CD14-positive monocyte (primary cell): Measurements from ENCODE around the gene MPRIP. TPM values are rescaled to one million over a fixed set of nuclear protein-coding genes. Genes with fewer than 3 reads are reported as not detected.
A peak's percentile ranks its signal among the peaks of the same experiment; 100 is the strongest.

Experiments
- DNase-seq, 3 donors: peaks; one replicate each; pipeline ENCODE4 v3.0.0-alpha.2; 2011 to 2022
- H2AFZ ChIP-seq: 2 replicates; pipeline ENCODE4 v1.6.0; 2012; ENCODE audit warnings: mild to moderate bottlenecking, low read depth, low read length, inconsistent platforms; ENCODE audit not compliant: insufficient read depth, poor library complexity, severe bottlenecking
- H3K27ac ChIP-seq, 2 donors: 1 replicate in 1 of 2; 2 replicates in 1 of 2; pipeline ENCODE4 v1.5.1; 2012 to 2013; ENCODE audit warnings: low read length in 2 of 2, control low read depth in 1 of 2, inconsistent platforms in 1 of 2, low read depth in 1 of 2, mild to moderate bottlenecking in 1 of 2
- H3K27me3 ChIP-seq, 2 donors: one replicate each; pipeline versions ENCODE4 v1.6.0 to v1.6.1; 2011 to 2013; ENCODE audit warnings: low read length in 2 of 2; ENCODE audit not compliant: control insufficient read depth in 2 of 2, insufficient read depth in 2 of 2
- H3K36me3 ChIP-seq, 2 donors: replicated peaks in 1 of 2; 1 replicate in 1 of 2; 2 replicates in 1 of 2; pipeline versions ENCODE4 v1.5.1 to v1.6.1; 2012 to 2013; ENCODE audit warnings: low read length in 2 of 2, control low read depth in 1 of 2, inconsistent platforms in 1 of 2, mild to moderate bottlenecking in 1 of 2; ENCODE audit not compliant: insufficient read depth in 2 of 2, control insufficient read depth in 1 of 2
- H3K4me1 ChIP-seq, 2 donors: 1 replicate in 1 of 2; 2 replicates in 1 of 2; pipeline versions ENCODE4 v1.5.1 to v1.6.1; 2012 to 2013; ENCODE audit warnings: low read length in 2 of 2, control low read depth in 1 of 2, inconsistent platforms in 1 of 2, mild to moderate bottlenecking in 1 of 2, moderate library complexity in 1 of 2; ENCODE audit not compliant: insufficient read depth in 2 of 2, control insufficient read depth in 1 of 2
- H3K4me2 ChIP-seq: replicated peaks from 2 replicates; pipeline ENCODE3; 2012; ENCODE audit warnings: low read length, moderate library complexity, mild to moderate bottlenecking; ENCODE audit not compliant: poor library complexity, severe bottlenecking; ENCODE audit errors: extremely low read depth
- H3K4me3 ChIP-seq, 3 experiments: fragments of 200-600 bp in 1 of 3; sonication (generic) in 1 of 3; replicated peaks in 1 of 3; 1 replicate in 2 of 3; 2 replicates in 1 of 3; pipeline ENCODE4 v1.5.1; 2011 to 2013; ENCODE audit warnings: low read length in 3 of 3, mild to moderate bottlenecking in 3 of 3, control low read depth in 2 of 3, low read depth in 2 of 3, inconsistent platforms in 1 of 3, moderate library complexity in 1 of 3
- H3K79me2 ChIP-seq: 2 replicates; pipeline ENCODE4 v1.6.0; 2012; ENCODE audit warnings: mild to moderate bottlenecking, control low read depth, inconsistent platforms, low read length, moderate library complexity; ENCODE audit not compliant: insufficient read depth
- H3K9ac ChIP-seq: 2 replicates; pipeline ENCODE4 v1.6.0; 2017; ENCODE audit warnings: low read length, mild to moderate bottlenecking; ENCODE audit not compliant: insufficient read depth, poor library complexity, severe bottlenecking
- H3K9me3 ChIP-seq, 2 donors: replicated peaks in 1 of 2; 1 replicate in 1 of 2; 2 replicates in 1 of 2; pipeline versions ENCODE4 v1.5.1 to v1.6.1; 2012 to 2013; ENCODE audit warnings: low read length in 2 of 2, control low read depth in 1 of 2; ENCODE audit not compliant: control insufficient read depth in 1 of 2, insufficient read depth in 1 of 2
- H4K20me1 ChIP-seq: 2 replicates; pipeline ENCODE4 v1.6.0; 2012; ENCODE audit warnings: mild to moderate bottlenecking, low read length, control low read depth, moderate library complexity; ENCODE audit not compliant: insufficient read depth
- H3K27ac Mint-ChIP-seq, 7 donors: one replicate each; pipeline ENCODE4 v1.8.0; 2020; ENCODE audit warnings: mild to moderate bottlenecking in 7 of 7, mixed read lengths in 7 of 7, moderate library complexity in 6 of 7, inconsistent platforms in 2 of 7
- H3K27me3 Mint-ChIP-seq, 3 donors: one replicate each; pipeline ENCODE4 v1.8.0; 2021 to 2022; ENCODE audit warnings: low read depth in 3 of 3, mild to moderate bottlenecking in 3 of 3, mixed read lengths in 3 of 3, moderate library complexity in 3 of 3, inconsistent platforms in 1 of 3
- H3K36me3 Mint-ChIP-seq, 2 donors: one replicate each; pipeline ENCODE4 v1.8.0; 2020; ENCODE audit warnings: mixed read lengths in 2 of 2, inconsistent platforms in 1 of 2, mild to moderate bottlenecking in 1 of 2
- H3K4me1 Mint-ChIP-seq: one replicate; pipeline ENCODE4 v1.8.0; 2020; ENCODE audit warnings: mild to moderate bottlenecking, mixed read lengths
- H3K4me3 Mint-ChIP-seq, 2 donors: one replicate each; pipeline ENCODE4 v1.8.0; 2020; ENCODE audit warnings: mild to moderate bottlenecking in 2 of 2, mixed read lengths in 2 of 2, moderate library complexity in 1 of 2
- H3K9me3 Mint-ChIP-seq, 7 donors: one replicate each; pipeline ENCODE4 v1.8.0; 2020 to 2022; ENCODE audit warnings: mixed read lengths in 7 of 7, mild to moderate bottlenecking in 6 of 7, moderate library complexity in 6 of 7, inconsistent platforms in 2 of 7
- CTCF ChIP-seq: fragments of 200-600 bp; IDR thresholded peaks from one replicate; pipeline ENCODE4 v1.8.0; 2022; ENCODE audit warnings: antibody characterized with exemption, mild to moderate bottlenecking
- WGBS: methylation state at CpG from one replicate; pipeline ENCODE4 v1.1.5; 2013; ENCODE audit warnings: missing lambda C conversion rate; ENCODE audit not compliant: insufficient coverage; 5-methylcytosine and 5-hydroxymethylcytosine counted together
- intact Hi-C, 2 donors: fragments of 100-400 bp; cut with micrococcal nuclease; formaldehyde crosslinking; loops; one replicate each; pipeline versions ENCODE4 v1.15.0 to v1.15.1; 2023
- polyA plus RNA-seq, 3 donors: library from polyadenylated mRNA; depleted of rRNA in 1 of 3; unstranded in 2 of 3; stranded (reverse) in 1 of 3; fragments of 300-500 nt in 2 of 3; fragments of >200 nt in 1 of 3; fragmentation: Illumina TruSeq in 2 of 3; gene quantifications; 1 replicate in 2 of 3; 2 replicates in 1 of 3; pipeline ENCODE4 v1.2.3, GENCODE V29; 2012 to 2021

MPRIP gene
- polyA plus RNA-seq, 3 donors: 2.0 to 48.7 (median 2.5) TPM

DNA sequence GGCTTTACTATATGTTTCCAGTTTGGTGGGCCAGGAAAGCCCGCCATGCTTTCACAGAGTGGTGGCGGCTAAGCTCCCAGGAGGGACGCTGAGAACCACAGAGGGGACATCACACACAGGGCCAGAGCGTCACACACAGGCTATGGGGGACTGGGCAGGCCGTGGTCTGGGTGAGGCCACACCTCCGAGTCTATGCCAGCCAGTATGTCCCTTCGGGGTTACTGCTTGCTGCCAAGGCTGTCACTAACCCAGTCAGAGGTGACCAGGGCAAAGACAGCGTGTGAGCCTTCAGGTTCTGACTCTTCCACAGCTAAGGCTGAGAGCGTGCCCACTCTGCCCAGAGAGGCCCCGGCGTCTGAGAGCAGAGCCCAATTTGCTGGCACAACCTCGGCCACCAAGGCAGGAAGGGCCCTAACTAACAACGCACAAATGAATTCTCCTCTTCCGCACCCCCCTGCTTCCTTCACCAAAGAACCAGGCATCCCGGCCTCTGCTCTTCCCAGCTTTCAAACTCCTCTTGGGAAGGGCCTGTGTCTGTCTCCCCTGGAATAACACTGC, 161.0 kb downstream of the MPRIP start:
- no peak overlapping the region for H3K4me3 ChIP-seq
- DNase-seq: no peak
- intact Hi-C loops: no loop called here
- no peak overlapping the region for H3K27ac Mint-ChIP-seq
- no peaks in the 10 kb centered on the region for H3K79me2 ChIP-seq
- H4K20me1 ChIP-seq: no peaks in the 10 kb centered on the region
- H3K4me3 Mint-ChIP-seq: no peak overlapping the region
- H3K36me3 Mint-ChIP-seq: peaks cover 19 to 30% of the 10 kb centered on the region in 2 donors
- H3K9me3 Mint-ChIP-seq: peaks cover 0 to 7% (median 0%) of the 10 kb centered on the region in 7 donors
- peaks cover 13 to 19% (median 15%) of the 10 kb centered on the region in 3 donors for H3K27me3 Mint-ChIP-seq
- no peak for TF ChIP-seq CTCF
- H3K4me2 ChIP-seq: no peak overlapping the region
- H3K27me3 ChIP-seq: peaks cover 0 to 5% of the 10 kb centered on the region in 2 donors
- no peak overlapping the region for H2AFZ ChIP-seq
- no peaks in the 10 kb centered on the region for H3K9me3 ChIP-seq
- WGBS: 92% methylated on average over 13 of the region's 15 CpGs
- H3K9ac ChIP-seq: no peak overlapping the region
- no peaks in the 10 kb centered on the region for H3K36me3 ChIP-seq
- peaks cover 23% of the 10 kb centered on the region for H3K4me1 Mint-ChIP-seq
- no peak overlapping the region for H3K27ac ChIP-seq
- peaks cover 16 to 26% of the 10 kb centered on the region in 2 donors for H3K4me1 ChIP-seq

- DNase-seq: peak in 2 of 3 donors; percentile 2 to 32
- 57% methylated on average over 14 of the region's 15 CpGs for WGBS
- Histone ChIP-seq H3K36me3 (no peaks in the 10 kb centered on the region), H3K9ac (no peak overlapping the region), H3K4me1 (peaks cover 16 to 26% of the 10 kb centered on the region in 2 donors), H4K20me1 (no peaks in the 10 kb centered on the region), H3K4me2 (no peak overlapping the region), H2AFZ (no peak overlapping the region), H3K27ac (no peak overlapping the region), H3K4me3 (no peak overlapping the region), H3K79me2 (no peaks in the 10 kb centered on the region), H3K9me3 (no peaks in the 10 kb centered on the region), H3K27me3 (peaks cover 0 to 5% of the 10 kb centered on the region in 2 donors)
- peaks cover 0 to 7% (median 0%) of the 10 kb centered on the region in 7 donors for H3K9me3 Mint-ChIP-seq
- peak overlapping the region in 1 of 2 donors; percentile 91 for H3K4me3 Mint-ChIP-seq
- H3K36me3 Mint-ChIP-seq: peaks cover 19 to 30% of the 10 kb centered on the region in 2 donors
- peaks cover 23% of the 10 kb centered on the region for H3K4me1 Mint-ChIP-seq
- H3K27ac Mint-ChIP-seq: peak overlapping the region in 1 of 7 donors; percentile 58
- intact Hi-C loops: no loop called here
- peaks cover 13 to 19% (median 15%) of the 10 kb centered on the region in 3 donors for H3K27me3 Mint-ChIP-seq
- TF ChIP-seq CTCF: no peak
Measured at GRCh38 chr17:17204041-17204591, 161.9 kb downstream of the MPRIP start.
